Measurements from ENCODE around the gene STN1. TPM values are rescaled to one million over a fixed set of nuclear protein-coding genes. Genes with fewer than 3 reads are reported as not detected.

STN1 gene
- total RNA-seq, 1 donor, result 20.6 TPM

- Histone ChIP-seq H4K20me1 (ENCODE audit: insufficient read depth, low read length) (no peaks in the 10 kb centered on the region), H3K4me3 (ENCODE audit: insufficient read depth, low read length) (no peak overlapping the region), H3K4me2 (ENCODE audit: insufficient read depth, low read length) (no peak overlapping the region), H3K27ac (ENCODE audit: low read depth, low read length) (no peak overlapping the region), H2AFZ (ENCODE audit: low read length) (no peak overlapping the region), H3K4me1 (ENCODE audit: insufficient read depth, low read length) (no peaks in the 10 kb centered on the region), H3K27me3 (ENCODE audit: insufficient read depth, low read length) (no peaks in the 10 kb centered on the region), H3K79me2 (ENCODE audit: insufficient read depth, low read length) (no peaks in the 10 kb centered on the region), H3K36me3 (ENCODE audit: insufficient read depth, low read length) (no peaks in the 10 kb centered on the region), H3K9me3 (ENCODE audit: low read depth, low read length) (no peaks in the 10 kb centered on the region)
- no peak for DNase-seq (ENCODE audit: insufficient read length, low spot score, missing footprints)
- TF ChIP-seq CTCF (IDR thresholded peaks at IDR 0.05; ENCODE audit: extremely low read depth, low read depth, low read length), result no peak
Measured at GRCh38 chr10:103951183-103951582, 33.2 kb upstream of the STN1 start.

DNA sequence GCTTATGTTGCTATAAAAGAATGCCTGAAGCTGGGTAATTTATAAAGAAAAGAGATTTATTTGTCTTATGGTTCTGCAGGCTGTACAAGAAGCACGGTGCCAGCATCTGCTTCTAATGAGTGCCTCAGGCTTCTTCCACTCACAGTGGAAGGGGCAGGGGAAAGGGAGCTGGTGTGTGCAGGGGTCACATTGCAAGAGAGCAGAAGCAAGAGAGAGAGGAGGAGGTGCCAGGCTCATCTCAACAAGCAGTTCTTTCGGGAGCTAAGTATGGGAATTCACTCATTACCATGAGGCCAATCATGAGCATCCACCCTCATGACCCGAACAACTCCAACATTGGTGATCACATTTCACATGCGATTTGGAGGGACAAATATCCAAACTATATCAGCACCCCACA lies 31.7 kb upstream of the STN1 start:
- DNase-seq (ENCODE audit: insufficient read length, low spot score, missing footprints), result no peak
- H4K20me1 ChIP-seq (ENCODE audit: insufficient read depth, low read length), result no peaks in the 10 kb centered on the region
- no peak overlapping the region for H3K4me2 ChIP-seq (ENCODE audit: insufficient read depth, low read length)
- no peaks in the 10 kb centered on the region for H3K27me3 ChIP-seq (ENCODE audit: insufficient read depth, low read length)
- no peak overlapping the region for H3K27ac ChIP-seq (ENCODE audit: low read depth, low read length)
- H3K4me3 ChIP-seq (ENCODE audit: insufficient read depth, low read length), result no peak overlapping the region
- H3K9me3 ChIP-seq (ENCODE audit: low read depth, low read length), result no peaks in the 10 kb centered on the region
- H3K79me2 ChIP-seq (ENCODE audit: insufficient read depth, low read length), result no peaks in the 10 kb centered on the region
- H3K4me1 ChIP-seq (ENCODE audit: insufficient read depth, low read length), result no peaks in the 10 kb centered on the region
- no peak for TF ChIP-seq CTCF (IDR thresholded peaks at IDR 0.05; ENCODE audit: extremely low read depth, low read depth, low read length)
- H2AFZ ChIP-seq (ENCODE audit: low read length), result no peak overlapping the region
- H3K36me3 ChIP-seq (ENCODE audit: insufficient read depth, low read length), result no peaks in the 10 kb centered on the region

DNA sequence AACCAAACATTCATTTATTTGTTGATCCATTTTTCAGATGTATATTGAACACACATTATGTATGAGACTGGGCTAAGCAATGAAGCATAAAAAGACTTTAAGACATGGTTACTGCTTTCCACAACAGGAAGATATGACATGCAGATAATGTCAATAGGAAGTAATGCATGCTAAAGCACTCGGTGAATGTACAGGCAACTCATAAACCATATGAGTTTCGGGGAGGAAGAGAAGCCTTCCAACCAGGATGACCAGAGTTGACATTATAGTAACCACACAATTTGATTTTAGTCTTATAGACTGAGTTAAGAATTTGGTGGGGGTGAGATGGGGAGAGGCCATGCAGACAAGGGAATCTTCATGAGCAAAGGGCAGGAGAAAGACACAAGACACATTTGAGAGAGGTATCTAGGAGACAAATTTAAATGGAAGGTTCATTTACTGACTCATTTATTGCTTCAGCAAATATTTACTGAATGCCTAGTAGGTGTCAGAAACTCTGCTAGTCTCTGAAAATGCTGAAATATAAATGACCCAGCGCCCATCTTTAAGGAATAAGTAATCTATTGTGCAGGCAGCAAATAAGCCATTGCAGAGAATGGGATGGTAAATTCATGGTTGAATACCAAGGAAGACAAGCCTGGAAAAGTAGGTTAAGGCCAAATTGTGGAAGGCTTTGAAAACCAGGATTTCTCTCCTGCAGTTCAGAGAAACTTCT lies 30.0 kb upstream of the STN1 start:
- Histone ChIP-seq H3K9me3 (ENCODE audit: low read depth, low read length) (no peaks in the 10 kb centered on the region), H2AFZ (ENCODE audit: low read length) (no peak overlapping the region), H3K4me1 (ENCODE audit: insufficient read depth, low read length) (no peaks in the 10 kb centered on the region), H4K20me1 (ENCODE audit: insufficient read depth, low read length) (no peaks in the 10 kb centered on the region), H3K4me3 (ENCODE audit: insufficient read depth, low read length) (no peak overlapping the region), H3K79me2 (ENCODE audit: insufficient read depth, low read length) (no peaks in the 10 kb centered on the region), H3K27me3 (ENCODE audit: insufficient read depth, low read length) (no peaks in the 10 kb centered on the region), H3K4me2 (ENCODE audit: insufficient read depth, low read length) (no peak overlapping the region), H3K27ac (ENCODE audit: low read depth, low read length) (no peak overlapping the region), H3K36me3 (ENCODE audit: insufficient read depth, low read length) (no peaks in the 10 kb centered on the region)
- no peak for DNase-seq (ENCODE audit: insufficient read length, low spot score, missing footprints)
- no peak for TF ChIP-seq CTCF (IDR thresholded peaks at IDR 0.05; ENCODE audit: extremely low read depth, low read depth, low read length)

DNA sequence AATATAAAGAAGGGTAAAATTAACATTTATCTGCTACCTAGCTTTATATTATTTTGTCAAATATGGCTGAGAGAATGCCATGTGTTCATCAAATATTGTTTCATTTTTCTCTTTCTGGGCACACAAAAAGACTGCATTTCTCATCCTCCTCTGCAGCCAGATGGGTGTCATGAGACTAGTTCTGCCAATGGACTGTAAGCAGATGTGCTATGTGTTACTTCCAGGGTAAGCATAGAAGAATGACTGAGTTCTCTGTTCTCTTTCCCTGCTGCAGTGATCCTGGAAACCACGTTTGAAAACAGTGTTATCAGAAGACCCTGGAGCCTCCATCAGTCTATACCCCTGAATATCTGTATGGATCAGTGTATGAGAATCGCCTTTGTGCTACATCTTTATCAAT lies 24.9 kb upstream of the STN1 start:
- Histone ChIP-seq H3K9me3 (ENCODE audit: low read depth, low read length) (no peaks in the 10 kb centered on the region), H3K4me3 (ENCODE audit: insufficient read depth, low read length) (no peak overlapping the region)

More for the DNA sequence above, 24.9 kb upstream of the STN1 start:
- Histone ChIP-seq H2AFZ (ENCODE audit: low read length) (peak overlapping the region; percentile 49), H3K27ac (ENCODE audit: low read depth, low read length) (no peak overlapping the region), H3K36me3 (ENCODE audit: insufficient read depth, low read length) (no peaks in the 10 kb centered on the region), H3K4me1 (ENCODE audit: insufficient read depth, low read length) (no peaks in the 10 kb centered on the region), H3K4me2 (ENCODE audit: insufficient read depth, low read length) (no peak overlapping the region), H3K27me3 (ENCODE audit: insufficient read depth, low read length) (no peaks in the 10 kb centered on the region), H4K20me1 (ENCODE audit: insufficient read depth, low read length) (no peaks in the 10 kb centered on the region), H3K79me2 (ENCODE audit: insufficient read depth, low read length) (no peaks in the 10 kb centered on the region)
- DNase-seq (ENCODE audit: insufficient read length, low spot score, missing footprints), result no peak
- TF ChIP-seq CTCF (IDR thresholded peaks at IDR 0.05; ENCODE audit: extremely low read depth, low read depth, low read length), result no peak
